HepG2 (cell line): ENCODE measurements around the gene C1QTNF1. TPM values are rescaled to one million over a fixed set of nuclear protein-coding genes. Genes with fewer than 3 reads are reported as not detected.

ENCODE experiments used
- ATAC-seq: fragments of 200-7000 bp; cut with Tn5 transposase; 3 replicates; pipeline ENCODE4 v1.9.1; 2020; ENCODE audit warnings: mild to moderate bottlenecking, moderate library complexity
- BruUV-seq: library from RNA; stranded (reverse); fragments of 400-500 nt; replicated peaks from 2 replicates; lab custom pipeline; 2021; lab: Mats Ljungman, UMichigan
- CTCF ChIA-PET: fragments of 300-600 bp; formaldehyde crosslinking; extraction: SDS; loops from one replicate; lab custom pipeline; 2021; ENCODE audit warnings: low total read pairs, inconsistent platforms, low intra/inter-chr PET ratio; lab: Yijun Ruan, JAX
- POLR2A ChIA-PET: fragments of 350-600 bp; sonication (Branson Sonifier 250); formaldehyde crosslinking; loops from one replicate; lab custom pipeline; 2020; ENCODE audit warnings: antibody characterized with exemption, inconsistent platforms; lab: Yijun Ruan, JAX
- DNase-seq: peaks from one replicate; pipeline ENCODE4 v3.0.0-alpha.2; 2015; ENCODE audit warnings: low spot score
- FAIRE-seq: peaks from 3 replicates; lab custom pipeline; 2011; peaks lifted over from hg19 to GRCh38; lab: Jason Lieb, UNC
- H2AFZ ChIP-seq: one replicate; pipeline ENCODE4 v1.6.1; 2011; ENCODE audit warnings: low read length, inconsistent platforms
- H3K27ac ChIP-seq: fragments of 300-600 bp; 3 replicates; pipeline ENCODE4 v1.8.0; 2011; ENCODE audit warnings: mixed run types, mild to moderate bottlenecking, mixed read lengths, low read length, inconsistent platforms; ENCODE audit not compliant: insufficient read depth; ENCODE audit errors: extremely low read length
- H3K27me3 ChIP-seq, 2 experiments: fragments of 200-600 bp in 1 of 2; 2 replicates in 1 of 2; 3 replicates in 1 of 2; pipeline versions ENCODE4 v1.6.0 to v1.8.0; 2011; ENCODE audit warnings: low read length in 2 of 2, mild to moderate bottlenecking in 2 of 2, moderate library complexity in 2 of 2, inconsistent platforms in 1 of 2; ENCODE audit not compliant: insufficient read depth in 2 of 2, control insufficient read depth in 1 of 2
- H3K36me3 ChIP-seq, 2 experiments: fragments of 200-600 bp in 1 of 2; replicated peaks in 1 of 2; 2 replicates in 1 of 2; 3 replicates in 1 of 2; pipeline versions ENCODE4 v1.5.1 to v1.8.0; 2011; ENCODE audit warnings: low read length in 2 of 2, inconsistent platforms in 1 of 2; ENCODE audit not compliant: insufficient read depth in 2 of 2, control insufficient read depth in 1 of 2
- H3K4me1 ChIP-seq: 2 replicates; pipeline ENCODE4 v1.5.1; 2012; ENCODE audit warnings: low read length, inconsistent platforms; ENCODE audit not compliant: insufficient read depth
- H3K4me2 ChIP-seq: 2 replicates; pipeline ENCODE4 v1.6.0; 2011; ENCODE audit warnings: low read depth, low read length, inconsistent platforms
- H3K4me3 ChIP-seq, 3 experiments: fragments of 200-600 bp in 1 of 3; sonication (generic), shearing (Covaris generic) in 1 of 3; replicated peaks in 1 of 3; 2 replicates each; pipeline ENCODE4 v1.5.1; 2011 to 2016; ENCODE audit warnings: low read length in 3 of 3, inconsistent platforms in 2 of 3, low read depth in 2 of 3, mild to moderate bottlenecking in 2 of 3, control low read depth in 1 of 3, mixed read lengths in 1 of 3; ENCODE audit not compliant: insufficient read depth in 1 of 3
- H3K79me2 ChIP-seq: one replicate; pipeline ENCODE4 v1.6.1; 2011; ENCODE audit warnings: low read length, inconsistent platforms; ENCODE audit not compliant: insufficient read depth
- H3K9ac ChIP-seq: 2 replicates; pipeline ENCODE4 v1.6.0; 2011; ENCODE audit warnings: mild to moderate bottlenecking, low read depth, low read length, inconsistent platforms; ENCODE audit not compliant: insufficient read depth
- H3K9me3 ChIP-seq: 2 replicates; pipeline ENCODE4 v1.5.1; 2012; ENCODE audit warnings: mild to moderate bottlenecking, low read length
- H4K20me1 ChIP-seq: 2 replicates; pipeline ENCODE4 v1.6.0; 2011; ENCODE audit warnings: inconsistent platforms, mild to moderate bottlenecking, low read length, moderate library complexity; ENCODE audit not compliant: insufficient read depth
- BRCA1 ChIP-seq: sonication (generic); formaldehyde crosslinking; IDR thresholded peaks from 2 replicates; pipeline ENCODE4 v1.4.0; 2020; ENCODE audit warnings: missing genetic modification reagents
- EEA1 ChIP-seq: sonication (generic); formaldehyde crosslinking; IDR thresholded peaks from 2 replicates; pipeline ENCODE4 v1.5.1; 2020; ENCODE audit warnings: mild to moderate bottlenecking, missing genetic modification reagents, borderline replicate concordance
- EP300 ChIP-seq, 3 experiments: sonication (generic) in 1 of 3; formaldehyde crosslinking in 1 of 3; IDR thresholded peaks; 2 replicates each; pipeline versions ENCODE4 v1.5.1 to v1.6.1; 2011 to 2020; ENCODE audit warnings: low read depth in 2 of 3, low read length in 2 of 3, borderline replicate concordance in 1 of 3, improper control_type of control experiment in 1 of 3, mild to moderate bottlenecking in 1 of 3, missing genetic modification reagents in 1 of 3, moderate library complexity in 1 of 3
- MIXL1 ChIP-seq: IDR thresholded peaks from 2 replicates; pipeline ENCODE4 v1.6.1; 2016
- POLR2AphosphoS5 ChIP-seq: IDR thresholded peaks from 2 replicates; pipeline ENCODE4 v1.6.1; 2012; ENCODE audit warnings: low read depth, low read length
- SAFB2 ChIP-seq: sonication (generic); formaldehyde crosslinking; IDR thresholded peaks from 2 replicates; pipeline ENCODE4 v1.5.1; 2020; ENCODE audit warnings: missing genetic modification reagents, low read depth, mild to moderate bottlenecking, borderline replicate concordance
- SALL2 ChIP-seq: sonication (generic); formaldehyde crosslinking; IDR thresholded peaks from 2 replicates; pipeline ENCODE4 v1.8.1; 2023; ENCODE audit warnings: mild to moderate bottlenecking, missing genetic modification reagents, inconsistent platforms
- TBX3 ChIP-seq: fragments of 450-650 bp; IDR thresholded peaks from 2 replicates; pipeline ENCODE4 v1.6.1; 2017; ENCODE audit warnings: antibody characterized with exemption, mild to moderate bottlenecking, inconsistent platforms, borderline replicate concordance
- TEF ChIP-seq: sonication (generic); formaldehyde crosslinking; IDR thresholded peaks from 2 replicates; pipeline ENCODE4 v1.5.0; 2020; ENCODE audit warnings: missing genetic modification reagents
- THYN1 ChIP-seq: sonication (generic); formaldehyde crosslinking; IDR thresholded peaks from 2 replicates; pipeline ENCODE4 v1.8.1; 2023; ENCODE audit warnings: low read depth, mild to moderate bottlenecking, moderate library complexity, missing genetic modification reagents, borderline replicate concordance
- TRIM22 ChIP-seq: fragments of 450-650 bp; IDR thresholded peaks from 2 replicates; pipeline ENCODE4 v1.6.1; 2017
- ZBTB33 ChIP-seq: sonication (generic); formaldehyde crosslinking; IDR thresholded peaks from 2 replicates; pipeline ENCODE4 v1.4.0; 2020; ENCODE audit warnings: missing genetic modification reagents
- ZNF33B ChIP-seq: sonication (generic); formaldehyde crosslinking; IDR thresholded peaks from 2 replicates; pipeline ENCODE4 v1.5.1; 2020; ENCODE audit warnings: mild to moderate bottlenecking, missing genetic modification reagents
- ZNF703 ChIP-seq: sonication (generic); formaldehyde crosslinking; IDR thresholded peaks from 2 replicates; pipeline ENCODE4 v1.5.1; 2020; ENCODE audit warnings: missing genetic modification reagents, mild to moderate bottlenecking, moderate library complexity, borderline replicate concordance
- ZNF770 ChIP-seq: sonication (generic); formaldehyde crosslinking; IDR thresholded peaks from 2 replicates; pipeline ENCODE4 v1.5.0; 2020; ENCODE audit warnings: mild to moderate bottlenecking, missing genetic modification reagents
- WGBS: methylation state at CpG from one replicate; pipeline ENCODE4 v1.1.6; 2017; ENCODE audit warnings: low lambda C conversion rate; 5-methylcytosine and 5-hydroxymethylcytosine counted together
- in situ Hi-C: cut with HindIII; loops from 2 replicates; pipeline ENCODE4 v1.10.0; 2017; ENCODE audit warnings: low pct_unique_long_range_greater_than_20kb; ENCODE audit not compliant: extremely low pct_ligation_motif_present
- intact Hi-C: fragments of 100-400 bp; cut with micrococcal nuclease; formaldehyde crosslinking; loops from one replicate; pipeline ENCODE4 v1.10.0; 2022; ENCODE audit not compliant: unreplicated experiment
- polyA plus RNA-seq, 8 experiments: library from polyadenylated mRNA; depleted of rRNA in 3 of 8; stranded (reverse) in 7 of 8; unstranded in 1 of 8; fragments of >200 nt; fragmentation: Illumina TruSeq in 4 of 8; extraction: Trizol in 4 of 8; gene quantifications; 2 replicates each; pipeline versions ENCODE4 v1.2.1 to v1.2.3, GENCODE V29; 2011 to 2016; ENCODE audit warnings: low read depth in 4 of 8, missing spikeins in 1 of 8, mixed read lengths in 1 of 8; ENCODE audit not compliant: insufficient read depth in 1 of 8
- total RNA-seq, 5 experiments: library from RNA; depleted of rRNA; stranded (reverse); fragments of >200 nt; fragmentation: Illumina TruSeq; extraction: Trizol; gene quantifications; 2 replicates each; pipeline ENCODE4 v1.2.3, GENCODE V29; 2016; ENCODE audit warnings: low read depth in 1 of 5

The C1QTNF1 gene
- total and polyA plus RNA-seq, 2 of the 13 experiments (the other 11 are each of a cell fraction or from before 2014, with no cell fraction given), result 0.18 to 0.86 TPM

- TF ChIP-seq BRCA1 (no peak), ZNF770 (no peak), SALL2 (no peak), TRIM22 (no peak), ZNF33B (CRISPR knock-in tag) (no peak), MIXL1 (CRISPR knock-in tag) (no peak)
These were observed 25.9 kb downstream of the C1QTNF1 start (continued) for GRCh38 chr17:79049821-79050220.

- H3K4me2 ChIP-seq, result no peak overlapping the region
- DNase-seq, result no peak
- no peak overlapping the region for H2AFZ ChIP-seq
- 58% methylated on average over 6 of the region's 6 CpGs for WGBS
- H3K9me3 ChIP-seq, result peaks cover 16% of the 10 kb centered on the region
- no peak for ATAC-seq
- BruUV-seq, result no TSS peak
- peaks cover 21% of the 10 kb centered on the region for H3K4me1 ChIP-seq
- H3K4me3 ChIP-seq, result no peak overlapping the region
- CTCF ChIA-PET, result no interaction called here
- intact Hi-C loops (no loop called here), in situ Hi-C loops (no loop called here)
- no peak overlapping the region for H3K27ac ChIP-seq
- no peaks in the 10 kb centered on the region; the same call in 1 of the 2 replicates for H4K20me1 ChIP-seq
- no peak overlapping the region for H3K9ac ChIP-seq
- no peaks in the 10 kb centered on the region for H3K79me2 ChIP-seq
- FAIRE-seq, result no peak
- no peaks in the 10 kb centered on the region for H3K36me3 ChIP-seq
- peaks cover 16 to 56% of the 10 kb centered on the region in 2 experiments for H3K27me3 ChIP-seq
- TF ChIP-seq SAFB2 (CRISPR knock-in tag), result no peak
- TF ChIP-seq ZBTB33, result no peak
- no peak for TF ChIP-seq TBX3
- TF ChIP-seq ZNF703, result no peak
- TF ChIP-seq EEA1 (CRISPR knock-in tag), result no peak
- no peak for TF ChIP-seq TEF
- TF ChIP-seq THYN1, result no peak
- no peak for TF ChIP-seq POLR2AphosphoS5
- TF ChIP-seq EP300 (IDR thresholded peaks at IDR 0.05; ENCODE audit: low read depth in 2 of 2, low read length in 2 of 2), result no peak
- no peak for TF ChIP-seq EP300 (CRISPR knock-in tag; IDR thresholded peaks at IDR 0.05; ENCODE audit: borderline replicate concordance)
- POLR2A ChIA-PET, result interaction anchor here (3.2 to 3.9 kb wide), 2 partner anchors 23 to 24 kb away, joined by 11 to 22 read pairs; partner anchors contain the start of gene ENGASE
These were observed 26.6 kb downstream of the C1QTNF1 start for GRCh38 chr17:79050551-79050950.
